Activated gamma-delta T cell (primary cell): Measurements from ENCODE around the gene CFAP77.

Source experiments
- DNase-seq: peaks from one replicate; lab custom pipeline; 2025; lab: John Stamatoyannopoulos, UW

The CFAP77 gene

DNA sequence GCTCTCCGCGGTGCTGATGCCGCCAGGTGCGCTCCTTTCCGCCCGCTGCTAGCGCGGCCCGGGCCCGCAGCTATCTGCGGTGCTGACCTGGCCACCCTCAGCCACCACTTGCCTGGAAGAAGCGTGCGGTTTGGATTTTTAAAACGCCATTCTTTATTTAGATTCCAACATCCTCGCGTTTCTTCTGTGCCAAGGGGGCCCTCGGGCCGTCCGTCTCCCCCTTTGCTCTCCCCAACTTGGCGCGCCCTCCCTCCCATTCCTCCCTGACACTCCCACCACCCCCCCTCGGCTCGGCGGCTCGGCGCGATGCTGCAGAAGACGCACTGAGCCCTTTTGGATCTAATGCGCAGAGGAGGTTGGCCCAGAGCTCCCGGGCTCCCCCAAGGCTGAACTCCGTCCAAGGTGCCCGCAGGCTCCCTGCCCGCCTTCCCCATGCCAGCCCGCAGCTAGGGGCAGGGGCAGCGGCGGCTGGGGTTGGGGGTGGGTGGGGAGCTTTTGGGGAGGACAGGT lies 172.3 kb downstream of the CFAP77 start, which contains the start of gene BARHL1:
Gene BARHL1 (plus strand): TSS at position 331 of the 510 bp plus-strand sequence. CDS start 192 bp downstream, outside the sequence.
- DNase-seq: no peak

DNA sequence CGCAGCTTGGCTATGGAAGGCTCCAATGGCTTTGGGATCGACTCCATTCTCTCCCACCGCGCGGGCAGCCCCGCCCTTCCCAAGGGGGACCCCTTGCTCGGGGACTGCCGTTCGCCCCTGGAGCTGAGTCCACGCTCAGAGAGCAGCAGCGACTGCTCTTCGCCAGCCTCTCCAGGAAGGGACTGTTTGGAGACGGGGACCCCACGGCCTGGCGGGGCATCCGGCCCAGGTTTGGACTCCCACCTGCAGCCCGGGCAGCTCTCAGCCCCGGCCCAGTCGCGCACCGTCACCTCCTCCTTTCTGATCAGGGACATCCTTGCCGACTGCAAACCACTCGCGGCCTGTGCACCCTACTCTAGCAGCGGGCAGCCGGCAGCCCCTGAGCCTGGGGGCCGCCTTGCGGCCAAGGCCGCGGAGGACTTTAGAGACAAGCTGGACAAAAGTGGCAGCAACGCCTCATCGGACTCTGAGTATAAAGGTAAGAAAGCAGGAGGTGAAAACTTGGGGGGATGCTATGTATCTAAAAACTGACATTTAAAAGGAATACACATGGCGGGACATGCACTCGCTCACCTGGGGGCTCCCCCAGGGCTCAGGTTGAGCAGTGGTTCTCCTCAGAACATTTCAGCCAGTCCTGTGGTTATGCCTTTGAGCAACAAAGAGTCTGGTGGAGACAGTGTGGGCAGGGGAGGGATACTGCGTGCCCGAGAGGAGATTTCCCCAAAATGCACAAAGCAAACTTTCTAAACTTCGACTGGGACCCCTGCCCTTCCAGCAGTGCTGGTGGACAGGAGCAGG lies 173.0 kb downstream of the CFAP77 start:
- DNase-seq: no peak

DNA sequence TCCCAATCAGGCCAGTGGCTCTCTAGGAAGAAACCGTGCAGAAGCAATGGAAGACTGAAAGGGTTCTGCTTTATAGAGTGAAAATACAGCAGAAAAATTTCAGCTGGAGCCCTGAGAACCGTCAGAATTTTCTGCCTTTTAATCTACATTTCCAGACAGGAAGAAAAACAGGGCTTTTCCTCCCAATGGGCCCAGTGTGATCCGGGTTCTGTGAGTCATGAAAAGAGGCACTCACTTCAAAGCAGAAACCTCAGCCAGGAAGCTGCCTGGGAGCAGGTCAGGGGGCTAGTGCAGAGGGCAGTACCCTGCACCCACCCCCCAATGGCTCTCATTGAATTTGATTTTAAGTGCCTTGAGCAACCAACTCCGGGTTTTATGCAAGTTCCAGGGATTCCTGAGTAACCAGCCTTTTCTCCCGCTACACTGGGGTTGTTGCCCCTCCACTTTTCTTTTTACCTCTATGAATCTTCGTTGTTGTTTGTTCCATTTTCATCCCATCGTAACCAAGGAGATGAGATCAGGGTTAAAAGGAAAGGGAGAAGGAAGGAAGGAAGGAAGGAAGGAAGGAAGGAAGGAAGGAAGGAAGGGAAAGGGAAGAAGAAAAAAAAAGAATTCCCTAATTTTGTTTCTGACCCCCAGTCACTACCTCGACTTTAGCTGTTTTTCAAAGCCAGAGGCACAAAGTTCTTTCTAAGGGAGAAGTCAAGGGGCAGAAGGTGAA lies 173.7 kb downstream of the CFAP77 start:
- DNase-seq: no peak

DNA sequence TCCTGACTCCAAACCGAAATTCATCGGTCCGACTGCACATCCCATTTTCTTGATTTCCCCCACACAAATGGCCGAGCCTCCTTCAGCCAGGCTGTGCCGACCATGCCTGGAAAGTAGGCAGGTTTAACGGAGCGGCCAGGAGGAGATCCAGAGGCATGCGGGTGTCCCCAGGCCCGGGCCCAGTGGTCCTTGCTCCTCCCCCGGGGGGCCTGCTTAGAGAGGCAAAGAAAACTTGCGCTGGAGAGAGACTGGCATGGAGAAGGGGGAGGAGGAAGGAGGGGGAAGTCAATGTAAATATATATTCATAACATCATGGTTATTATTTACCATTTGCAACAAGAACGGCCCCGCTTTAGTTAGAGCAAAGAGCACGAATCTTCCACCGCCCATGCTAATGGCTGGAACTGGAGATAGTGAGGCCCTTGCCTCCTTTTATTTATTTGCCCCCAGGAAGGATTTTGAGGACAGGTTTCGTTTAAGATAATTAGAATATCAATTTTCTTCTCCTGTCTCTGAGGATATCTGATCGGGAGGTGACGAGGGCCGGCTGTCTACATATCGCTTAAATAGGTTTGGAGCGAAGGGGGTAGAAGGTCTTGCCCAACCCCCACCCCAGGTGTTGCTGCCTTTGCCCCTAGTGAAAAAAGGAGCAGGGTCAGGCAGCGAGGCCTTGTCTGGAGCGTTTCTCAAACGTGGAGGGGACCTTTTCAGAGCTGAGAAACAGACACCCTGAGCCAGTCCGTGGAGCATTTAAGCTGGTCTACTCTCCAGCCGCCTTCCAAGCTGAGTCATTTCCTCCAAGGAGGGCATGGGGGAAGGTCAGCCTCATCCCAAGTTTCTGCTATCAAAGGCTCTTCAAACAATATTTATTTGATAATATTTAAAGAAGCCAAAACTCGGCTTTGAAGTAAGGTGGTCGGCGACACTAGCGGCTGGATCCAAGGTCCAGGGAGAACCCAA lies 174.9 kb downstream of the CFAP77 start:
- no peak for DNase-seq

DNA sequence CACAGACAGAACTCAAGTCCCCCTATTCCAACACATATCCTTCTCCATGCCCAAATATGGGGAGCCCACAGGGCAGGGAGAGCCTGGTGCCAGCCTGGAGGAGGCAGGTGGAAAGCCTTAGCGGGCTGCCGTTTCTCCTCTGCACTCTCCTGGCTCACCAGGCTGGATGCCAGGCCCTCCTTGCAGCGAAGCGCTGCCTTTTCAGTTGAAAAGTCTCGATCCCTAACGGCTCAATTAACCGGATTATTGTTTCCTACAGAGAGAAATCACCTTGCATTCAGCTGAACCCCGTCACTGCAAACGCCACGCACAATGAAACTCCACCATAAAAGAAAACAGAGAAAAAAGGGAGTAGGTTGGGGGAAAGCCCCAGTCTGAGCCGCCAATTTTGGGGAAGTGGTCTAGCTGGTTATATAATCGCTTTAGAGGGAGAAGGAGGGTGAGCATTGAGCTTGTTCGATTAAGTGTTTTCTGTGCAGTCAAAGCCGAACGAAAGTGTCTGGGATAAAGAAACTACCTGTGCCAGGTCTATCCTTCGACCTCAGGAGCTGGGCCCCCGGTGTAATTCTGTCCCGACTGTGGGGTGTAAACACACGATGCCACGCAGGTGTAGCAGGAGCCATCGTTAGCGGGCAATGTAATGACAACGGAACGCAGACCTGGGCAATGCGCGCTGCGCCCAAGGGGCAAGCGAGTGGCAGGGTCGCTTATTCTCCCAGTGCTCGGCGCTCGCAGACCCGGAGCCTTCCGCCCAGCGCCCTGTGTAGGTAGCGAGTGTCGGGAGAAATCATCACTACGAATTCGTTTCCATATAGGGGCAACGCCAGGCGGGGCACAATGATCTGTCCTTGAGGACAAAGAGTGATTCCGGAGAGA lies 176.2 kb downstream of the CFAP77 start:
- DNase-seq: no peak

DNA sequence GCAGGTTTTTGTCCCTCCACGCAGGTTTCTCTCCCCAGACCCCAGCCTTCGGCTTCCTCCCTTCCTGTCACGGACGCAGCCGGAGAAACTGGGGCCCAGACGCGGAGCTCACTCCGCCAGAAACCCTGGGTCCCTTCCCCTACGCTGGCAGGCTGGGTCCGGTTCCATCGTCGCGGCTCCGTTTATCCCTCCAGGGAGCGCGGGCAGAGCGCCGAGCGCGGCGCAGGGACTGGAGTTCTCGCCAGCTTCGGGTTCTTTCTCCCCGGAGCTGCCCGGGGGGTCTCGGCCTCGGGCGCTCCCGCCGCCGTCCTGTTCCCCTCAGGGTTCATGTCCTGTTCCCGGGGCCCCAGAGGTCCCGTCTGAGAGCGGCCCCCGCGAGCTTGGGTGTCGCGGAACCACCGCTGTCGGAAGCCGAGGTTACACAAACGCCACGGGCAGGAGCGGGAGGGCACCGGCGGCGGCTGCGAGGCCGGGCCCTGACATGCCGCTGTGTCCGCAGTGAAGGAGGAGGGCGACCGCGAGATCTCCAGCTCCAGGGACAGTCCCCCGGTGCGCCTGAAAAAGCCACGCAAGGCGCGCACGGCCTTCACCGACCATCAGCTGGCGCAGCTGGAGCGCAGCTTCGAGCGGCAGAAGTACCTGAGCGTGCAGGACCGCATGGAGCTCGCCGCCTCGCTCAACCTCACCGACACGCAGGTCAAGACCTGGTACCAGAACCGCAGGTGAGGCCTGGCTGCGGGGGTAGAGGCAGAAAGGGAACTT lies 177.0 kb downstream of the CFAP77 start:
- no peak for DNase-seq

DNA sequence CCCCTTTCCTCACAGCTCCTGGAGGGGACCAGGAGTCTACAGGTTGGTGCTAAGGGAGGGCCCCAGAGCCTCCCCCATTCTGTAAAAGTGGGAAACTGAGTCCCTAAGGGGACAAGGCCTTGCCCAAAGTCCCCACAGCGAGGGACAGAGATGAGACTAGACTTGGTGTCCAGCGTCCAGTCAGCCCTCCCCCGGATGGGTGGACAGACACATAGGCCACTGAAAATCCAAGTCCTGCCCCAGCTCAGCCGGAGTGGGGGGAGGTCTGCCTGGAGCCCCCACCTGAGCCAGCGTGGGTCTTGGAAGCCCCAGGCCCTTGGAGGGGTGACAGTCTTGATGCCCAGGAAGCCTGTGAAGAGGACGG lies 177.6 kb downstream of the CFAP77 start:
- DNase-seq: no peak

DNA sequence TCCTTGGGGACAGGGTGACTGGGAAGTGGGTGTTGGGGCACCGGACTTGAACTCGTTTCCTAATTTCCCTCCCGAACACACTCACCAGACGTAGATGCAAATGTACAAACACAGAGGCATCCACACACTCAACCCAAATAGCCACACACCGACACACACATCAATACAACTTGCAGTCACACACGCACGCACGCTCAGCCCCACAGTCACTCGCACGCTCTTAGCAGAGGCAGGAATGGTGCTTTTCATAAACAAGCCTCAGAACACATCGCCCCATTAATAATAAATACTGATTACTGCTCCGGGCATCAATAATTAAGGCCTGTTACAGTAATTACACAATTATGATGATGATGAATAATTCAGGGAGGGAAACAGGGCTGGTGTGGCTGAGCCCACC lies 178.1 kb downstream of the CFAP77 start:
- no peak for DNase-seq

DNA sequence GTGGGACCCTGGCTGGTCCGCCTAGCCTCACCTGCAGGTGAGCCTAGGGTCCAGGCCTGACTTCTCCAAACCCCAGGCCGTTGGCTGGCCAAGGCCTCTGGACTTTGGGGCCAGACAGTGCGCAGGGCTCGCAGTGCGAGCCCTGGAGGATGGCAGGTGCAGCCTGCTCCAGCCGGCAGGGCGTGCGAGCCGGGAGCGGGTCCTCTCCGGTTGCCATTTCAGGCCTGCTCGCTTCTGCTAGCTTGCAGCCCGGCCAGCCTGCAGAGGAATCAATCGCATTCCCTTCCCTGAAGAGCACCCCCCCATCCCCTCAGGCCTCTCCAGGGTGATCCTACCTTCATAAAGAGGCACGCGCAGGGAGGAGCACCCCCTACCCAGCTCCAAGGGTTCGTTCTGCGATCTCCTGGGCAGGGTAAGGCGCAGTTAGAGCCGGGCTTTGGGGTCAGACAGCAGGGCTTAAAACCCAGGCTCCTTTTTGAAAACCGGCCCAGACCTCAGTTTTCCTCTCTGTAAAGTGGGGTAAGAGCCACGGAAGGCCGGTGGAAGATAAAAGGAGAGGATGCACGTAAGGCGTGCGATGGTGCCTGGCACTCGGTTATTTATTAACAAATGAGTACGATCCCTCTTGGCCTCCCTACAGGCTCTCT lies 178.6 kb downstream of the CFAP77 start:
- DNase-seq: no peak

DNA sequence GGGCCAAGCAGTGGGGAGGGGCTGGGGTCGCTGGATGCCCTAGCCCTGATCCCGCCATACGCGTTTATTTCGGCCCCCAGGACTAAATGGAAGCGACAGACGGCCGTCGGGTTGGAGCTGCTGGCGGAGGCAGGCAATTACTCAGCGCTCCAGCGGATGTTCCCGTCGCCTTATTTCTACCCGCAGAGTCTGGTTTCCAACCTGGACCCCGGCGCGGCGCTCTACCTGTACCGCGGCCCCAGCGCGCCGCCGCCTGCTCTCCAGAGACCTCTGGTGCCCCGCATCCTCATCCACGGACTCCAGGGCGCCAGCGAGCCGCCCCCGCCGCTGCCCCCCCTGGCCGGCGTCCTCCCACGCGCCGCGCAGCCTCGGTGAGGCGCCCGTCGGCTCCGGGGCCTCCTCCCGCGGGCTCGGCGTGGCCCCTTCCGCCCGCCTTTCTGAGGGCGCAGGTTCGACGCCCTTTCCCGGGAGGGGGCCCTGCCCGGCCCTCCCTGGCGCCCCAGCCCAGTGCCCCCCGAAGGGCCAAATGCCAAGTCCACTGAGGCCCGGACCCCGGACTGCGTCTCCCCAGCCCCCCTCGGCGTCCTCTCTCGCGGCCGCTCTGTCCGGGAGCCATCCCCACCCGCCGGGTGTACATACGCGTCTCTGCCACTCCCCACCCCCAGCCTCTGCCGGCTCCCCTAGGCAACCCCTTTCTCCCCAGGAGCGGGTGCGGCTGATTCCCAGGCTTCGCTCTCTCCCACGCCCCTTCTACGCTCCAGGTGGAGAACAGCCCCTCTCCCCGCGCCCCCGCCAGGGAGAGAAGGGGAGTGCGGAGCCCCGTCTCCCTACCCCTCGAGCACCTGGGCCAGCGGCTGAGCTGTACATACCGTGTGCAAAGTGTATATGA lies 179.4 kb downstream of the CFAP77 start:
- no peak for DNase-seq

DNA sequence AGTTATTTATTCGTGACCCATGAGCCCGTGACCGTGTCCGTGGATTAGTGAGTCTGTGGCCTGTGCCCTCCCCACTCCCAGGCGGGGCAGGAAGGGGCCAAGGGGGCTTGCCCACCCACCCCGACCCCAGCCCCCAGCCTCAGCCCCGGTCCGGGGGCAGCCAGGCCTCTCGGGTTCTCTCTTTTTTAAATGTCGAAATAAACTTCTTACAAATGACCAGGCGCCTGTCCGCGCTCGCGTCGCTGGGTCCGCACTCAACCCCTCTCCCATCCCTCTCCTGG lies 180.0 kb downstream of the CFAP77 start:
- no peak for DNase-seq

DNA sequence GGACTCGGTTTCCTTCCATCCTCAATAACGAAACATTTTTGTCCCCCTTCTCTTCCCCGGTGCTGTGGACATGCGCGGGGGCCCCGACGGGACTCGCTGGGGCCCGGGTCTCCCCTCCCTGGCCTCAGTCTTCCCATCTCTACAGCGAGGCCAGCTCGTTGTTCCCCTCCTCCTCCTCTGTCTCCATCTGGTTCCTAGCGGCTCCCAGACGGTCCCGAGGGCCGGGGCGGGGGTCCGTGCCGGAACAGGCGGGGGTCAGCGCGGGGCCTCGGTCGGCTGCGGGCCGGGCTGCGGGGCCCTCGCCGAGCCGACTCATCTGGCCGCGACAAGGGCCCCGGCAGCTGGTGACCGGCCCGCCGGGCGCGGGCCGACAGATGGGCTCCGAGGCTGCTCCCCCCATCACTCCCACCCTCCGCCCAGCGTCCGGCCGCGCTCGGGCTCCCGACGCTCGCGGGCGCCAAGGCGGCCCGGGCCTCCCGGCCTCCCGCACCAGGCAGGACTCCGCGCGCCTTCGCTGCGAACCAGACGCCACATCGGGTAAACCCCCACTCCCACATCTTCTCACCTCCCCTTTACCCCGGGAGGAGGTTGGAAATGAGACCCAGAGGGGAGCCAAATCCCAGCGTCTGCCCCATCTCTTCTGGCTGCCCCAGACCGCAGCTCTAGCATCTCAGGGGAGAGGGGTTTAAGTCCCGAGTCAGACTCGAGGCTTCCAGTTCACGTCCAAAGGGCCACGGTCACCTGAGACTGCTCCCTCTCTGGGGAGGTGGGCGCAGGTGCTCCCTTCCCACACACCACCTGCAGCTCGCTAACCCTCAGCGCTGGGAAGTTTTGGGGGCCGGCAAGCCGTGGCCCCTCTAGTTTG lies 180.5 kb downstream of the CFAP77 start:
- no peak for DNase-seq

DNA sequence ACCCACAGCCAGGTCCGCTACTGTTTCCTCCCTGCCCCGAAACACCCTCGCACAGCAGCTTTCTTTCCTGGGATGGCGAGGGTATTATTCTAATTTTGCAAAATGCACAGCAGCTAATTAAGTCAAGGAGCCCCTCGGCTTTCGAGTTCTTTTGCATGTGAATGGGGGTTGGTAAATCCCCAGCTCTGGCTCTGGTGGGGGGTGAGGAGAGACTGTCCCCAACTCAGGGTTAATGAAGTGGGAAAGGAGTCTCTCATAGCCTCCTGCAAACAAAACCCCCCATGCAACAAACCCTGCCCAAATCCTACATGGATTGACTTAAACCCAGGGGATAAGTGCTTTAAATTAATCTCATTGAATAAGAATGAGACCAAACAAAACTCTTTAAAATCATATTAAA lies 181.2 kb downstream of the CFAP77 start:
- no peak for DNase-seq

DNA sequence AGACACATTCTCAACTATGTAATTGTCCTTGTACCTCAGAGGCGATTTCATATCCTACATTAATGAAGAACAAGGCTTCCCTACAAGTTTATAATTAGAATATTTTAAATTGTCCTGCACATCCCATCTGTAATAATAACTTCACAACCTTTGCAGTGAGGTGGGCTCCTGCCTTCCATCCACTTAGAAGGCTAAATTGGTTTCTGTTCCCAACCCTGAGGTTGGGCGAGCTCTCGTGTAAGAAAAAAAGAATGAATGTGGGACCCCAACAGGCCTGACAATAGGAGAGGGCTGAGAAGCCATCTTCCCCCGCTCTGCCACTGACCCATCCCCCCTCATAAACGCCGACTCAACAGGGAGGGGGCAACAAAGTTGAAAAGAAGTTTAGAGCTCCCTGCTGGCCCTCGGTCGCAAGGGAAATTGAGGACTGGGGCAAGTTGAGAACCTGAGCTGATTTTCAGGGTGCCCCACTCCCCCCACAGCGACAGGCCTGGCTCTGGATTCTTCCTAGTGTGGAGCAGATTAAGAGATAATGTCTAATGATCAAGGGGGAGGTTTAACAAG lies 181.8 kb downstream of the CFAP77 start:
- no peak for DNase-seq

DNA sequence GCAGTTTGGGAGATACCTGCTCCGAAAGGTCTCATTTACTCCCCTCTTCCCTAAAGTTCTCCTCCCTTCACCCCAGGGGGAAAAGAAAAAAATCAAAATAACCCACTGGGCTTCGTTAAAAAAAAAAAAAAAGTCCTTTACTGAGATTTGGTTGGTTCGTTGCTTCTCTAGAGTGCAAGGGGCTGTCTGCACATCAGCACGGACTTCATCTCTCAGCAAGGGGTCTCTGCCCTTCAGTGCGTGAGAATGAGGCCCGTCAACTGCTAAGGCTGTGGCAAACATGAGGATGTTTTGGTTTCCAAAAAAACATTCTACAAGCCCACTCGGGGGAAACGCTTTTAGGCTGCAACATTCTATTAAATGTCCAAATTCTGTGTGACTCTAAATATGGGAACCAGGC lies 182.4 kb downstream of the CFAP77 start:
- no peak for DNase-seq

DNA sequence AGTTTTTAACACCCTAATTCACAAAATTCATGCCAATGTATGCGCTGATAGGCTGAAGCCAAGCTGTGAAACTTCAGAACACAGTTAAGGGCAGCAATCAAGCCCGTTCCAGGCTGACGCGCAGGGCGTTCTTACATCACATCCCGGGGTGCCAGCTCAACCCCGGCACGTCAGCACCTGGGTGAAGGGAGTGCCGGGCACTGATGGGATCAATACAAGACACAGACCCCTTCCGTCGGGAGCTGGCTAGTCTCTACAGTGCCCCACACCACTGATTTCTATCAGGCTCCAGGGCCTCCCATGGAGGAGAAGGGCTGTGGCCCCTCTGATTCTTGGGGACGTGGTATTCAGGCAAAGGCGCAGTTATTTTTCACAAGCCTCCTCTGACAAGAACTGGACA lies 184.4 kb downstream of the CFAP77 start:
- no peak for DNase-seq

DNA sequence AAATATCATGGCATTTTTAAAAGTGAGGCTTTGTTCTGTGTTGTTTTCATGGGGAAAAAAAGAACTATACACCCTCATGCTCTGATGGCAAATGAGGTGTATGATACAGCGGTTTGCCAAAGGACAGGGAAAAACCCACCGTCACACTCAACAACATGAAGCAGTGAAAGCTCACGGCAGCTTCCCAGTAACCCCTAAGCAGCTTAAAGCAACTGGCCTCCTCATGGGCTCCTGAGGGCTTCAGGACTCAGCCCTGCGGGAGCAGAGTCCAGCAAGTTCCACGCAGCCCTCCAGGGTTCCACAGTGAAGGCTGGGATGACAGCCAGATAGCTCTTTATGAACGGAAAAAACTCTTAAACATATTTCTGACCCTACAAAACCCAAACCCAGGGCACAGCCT lies 185.3 kb downstream of the CFAP77 start:
- no peak for DNase-seq

DNA sequence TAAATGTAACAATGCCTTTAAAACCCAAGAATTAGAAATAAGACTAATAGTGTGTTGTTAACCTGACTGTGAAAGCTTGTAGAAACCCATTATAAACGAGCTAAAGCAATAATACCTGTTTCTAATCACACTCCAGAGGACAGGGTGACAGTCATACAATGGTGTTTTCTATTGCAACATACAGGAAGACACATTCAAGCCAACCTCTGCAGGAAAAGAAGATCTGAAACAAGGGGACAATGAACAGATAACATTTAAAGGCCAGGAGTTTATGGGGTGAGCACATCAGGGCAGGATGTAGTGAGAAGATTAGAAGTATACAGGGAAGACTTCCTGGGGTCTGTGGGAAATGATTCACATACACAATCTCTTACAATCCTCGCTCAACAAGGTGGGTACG lies 186.2 kb downstream of the CFAP77 start:
- DNase-seq: no peak
